ENCODE results near the gene TCFL5.

The TCFL5 gene

GRCh38 chr20:62809530-62810428 is 51.8 kb downstream of the TCFL5 start:
- no peak for DNase-seq (ENCODE audit: low read depth)

GRCh38 chr20:62808211-62808865 is 53.3 kb downstream of the TCFL5 start:
- no peak for DNase-seq (ENCODE audit: low read depth)

GRCh38 chr20:62807444-62808210 is 54.0 kb downstream of the TCFL5 start:
- no peak for DNase-seq (ENCODE audit: low read depth)

- no peak for DNase-seq (ENCODE audit: low read depth)
These were observed 55.1 kb downstream of the TCFL5 start for GRCh38 chr20:62806383-62807050.

- DNase-seq (ENCODE audit: low read depth) = no peak
These were observed 55.8 kb downstream of the TCFL5 start for GRCh38 chr20:62805711-62806382.

GRCh38 chr20:62805155-62805710 is 56.4 kb downstream of the TCFL5 start:
- no peak for DNase-seq (ENCODE audit: low read depth)

- DNase-seq (ENCODE audit: low read depth) = no peak
These were observed 56.9 kb downstream of the TCFL5 start, which contains the start of gene OGFR for GRCh38 chr20:62804627-62805154. TSS of gene OGFR (plus strand) at chr20:62804835. CDS start at chr20:62804860, 25 bp downstream.

- no peak for DNase-seq (ENCODE audit: low read depth)
These were observed 57.5 kb downstream of the TCFL5 start for GRCh38 chr20:62804021-62804626.

GRCh38 chr20:62802026-62802712 is 59.5 kb downstream of the TCFL5 start:
- no peak for DNase-seq (ENCODE audit: low read depth)

GRCh38 chr20:62801284-62802010 is 60.2 kb downstream of the TCFL5 start:
- DNase-seq (ENCODE audit: low read depth) = no peak

GRCh38 chr20:62800314-62801259 is 61.0 kb downstream of the TCFL5 start:
- no peak for DNase-seq (ENCODE audit: low read depth)

GRCh38 chr20:62799873-62800272 is 61.7 kb downstream of the TCFL5 start:
- no peak for DNase-seq (ENCODE audit: low read depth)

GRCh38 chr20:62799459-62799858 is 62.2 kb downstream of the TCFL5 start:
- DNase-seq (ENCODE audit: low read depth) = no peak

GRCh38 chr20:62799036-62799435 is 62.6 kb downstream of the TCFL5 start:
- no peak for DNase-seq (ENCODE audit: low read depth)

- DNase-seq (ENCODE audit: low read depth) = no peak
These were observed 63.7 kb downstream of the TCFL5 start for GRCh38 chr20:62797671-62798532.

GRCh38 chr20:62796699-62797491 is 64.7 kb downstream of the TCFL5 start:
- no peak for DNase-seq (ENCODE audit: low read depth)

Measured in GM04504 (cell line).